ENCODE measurements around the gene ERC2. TPM values are rescaled to one million over a fixed set of nuclear protein-coding genes. Genes with fewer than 3 reads are reported as not detected.

ERC2 gene
- total RNA-seq, 3 donors from 2014 or later (not counting 1 experiment from before 2014, with no cell fraction given), result not detected

GRCh38 chr3:55813268-55814097 is 654.8 kb downstream of the ERC2 start:
- intact Hi-C loops (cut with micrococcal nuclease), result no loop called here
- Histone ChIP-seq H3K9me3 (ENCODE audit: control insufficient read depth, insufficient read depth, low read length) (no peaks in the 10 kb centered on the region), H3K36me3 (ENCODE audit: control insufficient read depth, insufficient read depth, low read length) (no peaks in the 10 kb centered on the region), H3K27me3 (ENCODE audit: control insufficient read depth, insufficient read depth, low read length) (no peaks in the 10 kb centered on the region), H3K4me3 (ENCODE audit: low read length) (no peak overlapping the region), H3K4me1 (ENCODE audit: control insufficient read depth, insufficient read depth, low read length) (no peaks in the 10 kb centered on the region), H3K27ac (ENCODE audit: low read length) (no peak overlapping the region)
- DNase-seq (no peak), ATAC-seq (no peak)
- H3K27me3 Mint-ChIP-seq (ENCODE audit: low read depth in 2 of 2), result no peaks in the 10 kb centered on the region
- H3K4me3 Mint-ChIP-seq, result no peak overlapping the region
- no peaks in the 10 kb centered on the region for H3K36me3 Mint-ChIP-seq
- no peak overlapping the region for H3K27ac Mint-ChIP-seq
- TF ChIP-seq CTCF (IDR thresholded peaks at IDR 0.05), result no peak
- H3K9me3 Mint-ChIP-seq, result peaks cover 0 to 4% of the 10 kb centered on the region in 2 donors
- WGBS (ENCODE audit: insufficient coverage), result 47% methylated on average over 2 of the region's 3 CpGs
- H3K4me1 Mint-ChIP-seq, result no peaks in the 10 kb centered on the region

GRCh38 chr3:55812394-55813013 is 655.8 kb downstream of the ERC2 start:
- Mint-ChIP-seq H3K9me3 (peaks cover 0 to 4% of the 10 kb centered on the region in 2 donors), H3K4me3 (no peak overlapping the region), H3K27ac (no peak overlapping the region), H3K27me3 (ENCODE audit: low read depth in 2 of 2) (no peaks in the 10 kb centered on the region), H3K4me1 (no peaks in the 10 kb centered on the region), H3K36me3 (no peaks in the 10 kb centered on the region)
- intact Hi-C loops (cut with micrococcal nuclease), result no loop called here
- H3K4me3 ChIP-seq (ENCODE audit: low read length), result no peak overlapping the region
- no peaks in the 10 kb centered on the region for H3K9me3 ChIP-seq (ENCODE audit: control insufficient read depth, insufficient read depth, low read length)
- DNase-seq (no peak), ATAC-seq (no peak)
- TF ChIP-seq CTCF (IDR thresholded peaks at IDR 0.05), result no peak
- H3K36me3 ChIP-seq (ENCODE audit: control insufficient read depth, insufficient read depth, low read length), result no peaks in the 10 kb centered on the region
- H3K27me3 ChIP-seq (ENCODE audit: control insufficient read depth, insufficient read depth, low read length), result no peaks in the 10 kb centered on the region
- H3K27ac ChIP-seq (ENCODE audit: low read length), result no peak overlapping the region
- H3K4me1 ChIP-seq (ENCODE audit: control insufficient read depth, insufficient read depth, low read length), result no peaks in the 10 kb centered on the region
- WGBS (ENCODE audit: insufficient coverage), result 78% methylated on average over 3 of the region's 5 CpGs

GRCh38 chr3:55807210-55807609 is 661.1 kb downstream of the ERC2 start:
- Histone ChIP-seq H3K4me3 (ENCODE audit: low read length) (no peak overlapping the region), H3K27ac (ENCODE audit: low read length) (no peak overlapping the region), H3K27me3 (ENCODE audit: control insufficient read depth, insufficient read depth, low read length) (no peaks in the 10 kb centered on the region), H3K4me1 (ENCODE audit: control insufficient read depth, insufficient read depth, low read length) (no peaks in the 10 kb centered on the region), H3K36me3 (ENCODE audit: control insufficient read depth, insufficient read depth, low read length) (no peaks in the 10 kb centered on the region), H3K9me3 (ENCODE audit: control insufficient read depth, insufficient read depth, low read length) (no peaks in the 10 kb centered on the region)
- intact Hi-C loops (cut with micrococcal nuclease), result no loop called here
- DNase-seq (no peak), ATAC-seq (no peak)
- WGBS (ENCODE audit: insufficient coverage), result 100% methylated on average over 1 of the region's 1 CpG
- no peak for TF ChIP-seq CTCF (IDR thresholded peaks at IDR 0.05)
- Mint-ChIP-seq H3K27ac (no peak overlapping the region), H3K4me3 (no peak overlapping the region), H3K4me1 (no peaks in the 10 kb centered on the region), H3K27me3 (ENCODE audit: low read depth in 2 of 2) (no peaks in the 10 kb centered on the region), H3K36me3 (no peaks in the 10 kb centered on the region), H3K9me3 (peaks cover 2 to 4% of the 10 kb centered on the region in 2 donors)

Data from natural killer cell (primary cell).